ENCODE measurements around the gene TREH. TPM values are rescaled to one million over a fixed set of nuclear protein-coding genes. Genes with fewer than 3 reads are reported as not detected.
"Not testable (repeated sequence)": the region's sequence is repeated elsewhere in the genome, so short reads cannot be mapped to it uniquely, and the experiment has no call there.

The TREH gene, protein sequence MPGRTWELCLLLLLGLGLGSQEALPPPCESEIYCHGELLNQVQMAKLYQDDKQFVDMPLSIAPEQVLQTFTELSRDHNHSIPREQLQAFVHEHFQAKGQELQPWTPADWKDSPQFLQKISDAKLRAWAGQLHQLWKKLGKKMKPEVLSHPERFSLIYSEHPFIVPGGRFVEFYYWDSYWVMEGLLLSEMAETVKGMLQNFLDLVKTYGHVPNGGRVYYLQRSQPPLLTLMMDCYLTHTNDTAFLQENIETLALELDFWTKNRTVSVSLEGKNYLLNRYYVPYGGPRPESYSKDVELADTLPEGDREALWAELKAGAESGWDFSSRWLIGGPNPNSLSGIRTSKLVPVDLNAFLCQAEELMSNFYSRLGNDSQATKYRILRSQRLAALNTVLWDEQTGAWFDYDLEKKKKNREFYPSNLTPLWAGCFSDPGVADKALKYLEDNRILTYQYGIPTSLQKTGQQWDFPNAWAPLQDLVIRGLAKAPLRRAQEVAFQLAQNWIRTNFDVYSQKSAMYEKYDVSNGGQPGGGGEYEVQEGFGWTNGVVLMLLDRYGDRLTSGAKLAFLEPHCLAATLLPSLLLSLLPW
- not detected in 2 replicates for total RNA-seq

DNA sequence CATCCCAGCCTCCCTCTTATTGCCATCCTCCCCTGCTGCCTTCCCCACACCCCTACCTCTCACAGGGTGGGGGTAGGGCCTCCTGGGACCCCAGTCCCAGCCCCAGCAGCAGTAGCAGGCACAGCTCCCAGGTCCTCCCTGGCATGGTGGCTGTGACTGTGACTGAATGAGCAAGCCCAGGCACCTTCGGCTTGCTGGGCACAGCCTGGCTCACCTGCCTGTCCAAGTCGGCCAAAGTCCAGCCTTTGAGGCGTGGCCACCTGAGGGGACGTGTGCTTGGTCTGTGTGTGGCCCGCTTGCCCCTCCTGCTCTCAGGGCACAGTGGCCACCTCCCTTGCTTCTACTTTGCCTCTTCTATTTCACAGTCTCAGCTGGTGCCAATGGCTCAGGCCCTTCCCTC, at the start of gene TREH:
Gene TREH, minus strand, starts transcription at position 168 of the 400 bp plus-strand sequence. Its CDS starts 23 bp downstream, at position 145.
- DNase-seq: no peak

DNA sequence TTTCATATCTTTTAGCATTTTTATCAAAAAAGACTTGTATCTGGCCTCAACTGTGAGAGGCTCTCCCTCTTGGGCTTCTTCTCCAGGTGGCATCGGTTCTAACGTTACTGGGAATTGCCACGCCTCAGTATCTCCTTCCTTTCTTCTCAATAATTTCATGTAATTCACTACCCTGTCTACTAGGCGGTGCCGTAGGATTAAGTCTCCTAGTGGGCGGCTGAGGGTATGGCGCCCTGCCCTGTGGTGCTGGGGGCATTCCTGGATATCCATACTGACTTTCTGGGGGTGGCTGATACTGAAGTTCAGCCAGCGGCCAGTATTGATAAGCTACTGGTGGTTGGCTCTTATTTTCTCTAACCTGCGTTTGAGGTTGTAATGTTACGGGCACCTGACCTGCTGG, 48.7 kb upstream of the TREH start:
- not testable (repeated sequence) for DNase-seq

DNA sequence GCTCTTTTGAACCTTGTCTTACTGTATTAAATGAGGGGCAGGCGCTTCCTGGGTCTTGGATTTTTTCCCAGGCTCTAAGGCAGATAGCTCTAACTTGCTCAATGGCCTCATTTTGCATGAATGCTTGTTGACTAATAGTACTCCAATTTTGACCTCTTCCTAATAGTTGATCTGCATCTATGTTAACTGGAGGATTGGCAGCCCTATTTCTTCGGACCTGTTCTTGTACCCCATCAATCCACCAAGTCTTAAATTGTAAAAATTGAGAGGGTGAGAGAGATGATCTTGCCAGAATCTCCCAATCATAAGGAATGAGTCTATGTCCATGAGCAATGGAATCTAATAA, 48.2 kb upstream of the TREH start:
- DNase-seq: not testable (repeated sequence)

DNA sequence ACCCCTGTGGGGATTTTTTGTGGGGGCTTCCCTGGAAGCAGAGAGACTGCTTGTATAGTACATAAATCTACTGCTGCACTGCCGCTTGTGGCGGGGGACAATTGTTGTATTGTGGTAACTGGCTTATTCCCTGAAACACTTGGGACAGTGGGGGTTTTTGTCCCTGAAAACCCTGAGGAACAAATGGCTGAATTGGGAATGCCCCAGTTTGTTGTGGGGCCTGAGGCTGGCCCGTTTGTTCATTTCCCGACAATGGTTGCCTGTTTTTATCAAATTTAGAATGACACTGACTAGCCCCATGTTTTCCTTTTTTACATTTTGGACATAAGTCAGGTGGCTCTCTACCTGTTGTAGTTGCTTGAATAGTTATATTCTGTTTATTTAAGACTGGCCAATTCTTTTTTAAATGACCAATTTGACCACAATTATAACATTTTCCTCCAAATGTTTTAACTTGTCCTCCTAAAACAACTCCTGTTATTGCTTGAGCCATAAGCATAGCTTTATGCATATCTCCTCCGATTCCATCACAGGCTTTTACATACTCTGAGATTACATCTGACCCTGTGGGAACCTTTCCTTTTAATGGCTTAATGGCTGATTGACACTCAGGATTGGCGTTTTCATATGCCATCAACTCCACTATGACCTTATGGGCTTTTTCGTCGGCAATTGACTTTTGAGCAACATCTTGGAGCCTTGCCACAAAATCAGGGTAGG, 47.7 kb upstream of the TREH start:
- not testable (repeated sequence) for DNase-seq

DNA sequence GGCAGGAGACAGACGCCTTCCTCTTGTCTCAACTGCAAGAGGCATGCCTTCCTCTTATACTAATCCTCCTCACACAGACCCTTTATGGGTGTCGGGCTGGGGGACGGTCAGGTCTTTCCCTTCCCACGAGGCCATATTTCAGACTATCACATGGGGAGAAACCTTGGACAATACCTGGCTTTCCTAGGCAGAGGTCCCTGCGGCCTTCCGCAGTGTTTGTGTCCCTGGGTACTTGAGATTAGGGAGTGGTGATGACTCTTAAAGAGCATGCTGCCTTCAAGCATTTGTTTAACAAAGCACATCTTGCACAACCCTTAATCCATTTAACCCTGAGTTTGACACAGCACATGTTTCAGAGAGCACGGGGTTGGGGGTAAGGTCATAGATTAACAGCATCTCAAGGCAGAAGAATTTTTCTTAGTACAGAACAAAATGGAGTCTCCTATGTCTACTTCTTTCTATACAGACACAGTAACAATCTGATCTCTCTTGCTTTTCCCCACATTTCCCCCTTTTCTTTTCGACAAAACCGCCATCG, 42.1 kb upstream of the TREH start:
- not testable (repeated sequence) for DNase-seq

DNA sequence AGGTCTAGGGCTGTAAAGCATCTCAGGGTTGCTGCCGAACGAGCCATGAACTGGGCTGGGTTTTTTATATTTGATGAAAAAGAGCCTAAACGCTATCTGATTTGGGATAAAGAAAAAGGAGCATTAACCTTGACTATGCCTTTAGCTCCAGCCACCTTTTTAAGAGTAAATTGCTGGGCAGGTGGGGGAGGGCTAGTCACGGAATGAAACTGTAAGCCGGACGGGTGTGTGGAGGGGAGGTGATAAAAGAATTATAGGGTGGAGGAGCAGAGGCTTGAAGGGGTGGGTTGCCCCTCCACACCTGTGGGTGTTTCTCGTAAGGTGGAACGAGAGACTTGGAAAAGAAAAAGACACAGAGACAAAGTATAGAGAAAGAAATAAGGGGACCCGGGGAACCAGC, 41.3 kb upstream of the TREH start:
- not testable (repeated sequence) for DNase-seq

DNA sequence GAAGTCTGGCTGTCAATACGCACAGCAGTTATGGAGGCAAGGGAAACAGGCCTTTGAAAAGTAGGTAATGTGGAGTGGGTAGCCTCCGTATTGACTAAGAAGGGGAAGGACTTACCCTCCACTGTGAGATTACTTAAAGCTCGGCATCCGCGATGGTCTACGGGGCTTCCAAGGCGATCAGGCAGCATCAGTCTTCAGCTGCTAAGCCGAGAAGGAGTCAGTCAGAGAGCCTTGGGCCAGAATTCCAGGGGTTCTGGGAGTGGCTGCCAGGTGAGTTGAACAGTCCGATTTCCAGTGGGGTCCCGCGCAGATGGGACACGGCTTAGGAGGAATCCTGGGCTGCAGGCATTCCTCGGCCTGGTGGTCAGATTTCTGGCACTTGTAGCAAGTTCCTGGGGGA, 40.6 kb upstream of the TREH start:
- DNase-seq: not testable (repeated sequence)

DNA sequence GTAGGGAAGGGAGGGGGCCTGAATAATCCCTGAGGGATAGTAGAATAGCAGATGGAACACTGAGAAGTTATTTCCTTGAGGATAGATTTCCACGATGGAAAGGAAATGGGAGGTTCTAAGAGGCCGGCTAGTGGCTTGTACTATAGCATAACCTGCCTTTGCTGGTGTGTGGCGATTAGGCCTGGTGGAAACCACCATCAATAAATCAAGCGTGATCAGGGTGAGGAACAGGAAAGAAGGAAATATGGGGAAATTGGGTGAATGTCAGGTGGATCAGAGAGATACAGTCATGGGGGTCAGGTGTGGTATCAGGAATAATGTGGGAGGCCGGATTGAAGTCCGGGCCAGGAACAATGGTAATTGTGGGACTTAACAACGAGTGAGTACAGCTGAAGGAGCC, 39.1 kb upstream of the TREH start:
- not testable (repeated sequence) for DNase-seq

DNA sequence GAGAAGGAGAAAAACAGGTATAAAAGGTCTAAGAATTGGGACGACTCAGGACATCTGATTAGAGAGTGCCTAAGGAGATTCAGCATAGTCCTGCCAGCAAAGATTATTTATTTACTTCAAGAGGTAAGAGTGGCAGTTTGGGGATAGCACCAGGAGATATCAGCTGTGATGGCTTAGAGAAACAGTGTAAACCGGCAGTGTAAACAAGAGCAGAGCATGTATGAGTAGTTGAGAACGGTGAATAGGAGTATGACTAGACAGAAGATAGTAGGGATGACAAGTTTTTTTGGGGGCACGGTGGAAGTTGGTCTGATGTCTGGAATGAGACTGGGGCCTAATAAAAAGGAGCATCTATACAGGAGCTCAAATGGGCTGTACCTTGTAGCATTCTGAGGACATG, 38.3 kb upstream of the TREH start:
- DNase-seq: not testable (repeated sequence)

DNA sequence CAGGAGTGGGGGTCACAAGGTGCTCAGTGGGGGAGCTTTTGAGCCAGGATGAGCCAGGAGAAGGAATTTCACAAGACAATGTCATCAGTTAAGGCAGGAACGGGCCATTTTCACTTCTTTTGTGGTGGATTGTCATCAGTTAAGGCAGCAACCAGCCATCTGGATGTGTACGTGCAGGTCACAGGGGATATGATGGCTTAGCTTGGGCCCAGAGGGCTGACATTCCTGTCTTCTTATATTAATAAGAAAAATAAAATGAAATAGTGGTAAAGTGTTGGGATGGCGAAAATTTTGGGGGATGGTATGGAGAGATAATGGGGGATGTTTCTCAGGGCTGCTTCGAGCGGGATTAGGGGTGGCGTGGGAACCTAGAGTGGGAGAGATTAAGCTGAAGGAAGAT, 37.8 kb upstream of the TREH start:
- DNase-seq: not testable (repeated sequence)

DNA sequence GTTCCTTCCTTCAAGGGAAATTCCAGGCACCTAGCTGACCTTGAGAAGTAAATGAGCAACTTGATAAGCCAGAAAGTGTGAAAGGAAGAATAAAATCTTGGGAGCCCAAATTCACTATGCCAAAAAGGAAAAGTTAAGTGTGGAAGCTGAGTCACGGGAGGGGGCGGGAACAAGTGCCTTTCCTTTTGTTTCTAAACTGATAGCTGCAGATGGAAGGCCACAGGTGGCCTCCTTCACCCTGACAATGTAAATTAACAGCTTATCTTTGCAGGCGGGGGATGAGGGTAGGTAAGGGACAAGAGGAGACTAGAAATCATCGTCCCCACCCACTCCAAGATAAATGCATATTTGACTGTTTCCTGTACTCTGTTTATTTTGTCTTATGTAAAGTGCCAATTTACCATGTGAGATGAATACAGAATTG, 36.4 kb upstream of the TREH start:
- DNase-seq: peak; percentile 55

DNA sequence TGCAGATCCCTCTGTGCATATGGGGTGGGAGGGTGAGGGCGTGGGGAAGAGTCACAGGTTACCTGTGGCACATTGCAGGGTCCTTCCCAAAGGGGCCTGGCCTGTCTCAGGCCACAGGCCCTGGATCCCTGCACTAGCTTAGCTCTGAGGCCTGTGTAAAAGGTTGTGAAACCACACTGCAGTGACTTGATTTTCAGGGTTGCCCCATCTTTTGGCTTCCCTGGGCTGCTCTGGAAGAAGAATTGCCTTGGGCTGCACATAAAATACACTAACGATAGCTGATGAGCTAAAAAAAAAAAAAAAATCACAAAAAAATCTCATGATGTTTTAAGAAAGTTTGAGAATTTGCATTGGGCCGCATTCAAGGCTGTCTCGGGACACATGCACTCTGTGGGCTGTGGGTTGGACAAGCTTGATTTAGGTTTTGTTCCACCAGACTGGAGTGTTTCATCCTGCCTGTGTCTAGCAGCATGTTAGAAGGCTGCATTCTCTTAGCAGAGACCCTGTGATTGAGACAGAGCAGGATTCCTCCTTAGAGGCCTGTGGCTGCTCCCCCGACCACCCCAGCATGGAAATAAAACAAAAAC, 35.9 kb upstream of the TREH start:
- DNase-seq: no peak

DNA sequence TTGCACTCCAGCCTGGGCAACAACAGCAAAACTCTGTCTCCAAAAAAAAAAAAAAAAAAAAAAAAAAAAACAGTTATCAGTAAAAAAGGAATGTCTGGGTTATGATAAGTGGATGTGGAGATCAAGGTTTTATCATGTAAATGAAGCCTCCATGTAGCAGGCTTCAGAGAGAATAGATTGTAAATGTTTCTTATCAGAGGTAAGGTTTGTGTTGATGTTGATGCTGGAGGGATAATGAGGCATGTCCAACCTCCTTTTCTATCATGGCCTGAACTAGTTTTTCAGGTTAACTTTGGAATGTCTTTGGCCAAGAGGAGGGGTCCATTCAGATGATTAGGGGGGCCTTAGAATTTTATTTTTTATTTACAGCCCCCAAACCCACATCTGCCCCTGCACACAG, 35.4 kb upstream of the TREH start:
- no peak for DNase-seq

DNA sequence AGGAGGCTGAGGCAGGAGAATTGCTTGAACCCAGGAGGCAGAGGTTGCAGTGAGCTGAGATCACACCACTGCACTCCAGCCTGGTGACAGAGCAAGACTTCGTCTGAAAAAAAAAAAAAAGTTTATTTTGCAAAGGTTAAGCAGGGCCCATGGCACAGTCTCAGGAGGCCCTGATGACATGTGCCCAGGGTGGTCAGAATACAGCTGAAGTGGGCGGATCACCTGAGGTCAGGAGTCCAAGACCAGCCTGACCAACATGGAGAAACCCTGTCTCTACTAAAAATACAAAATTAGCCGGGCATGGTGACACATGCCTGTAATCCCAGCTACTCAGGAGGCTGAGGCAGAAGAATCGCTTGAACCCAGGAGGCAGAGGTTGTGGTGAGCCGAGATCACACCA, 35.0 kb upstream of the TREH start:
- DNase-seq: not testable (repeated sequence)

DNA sequence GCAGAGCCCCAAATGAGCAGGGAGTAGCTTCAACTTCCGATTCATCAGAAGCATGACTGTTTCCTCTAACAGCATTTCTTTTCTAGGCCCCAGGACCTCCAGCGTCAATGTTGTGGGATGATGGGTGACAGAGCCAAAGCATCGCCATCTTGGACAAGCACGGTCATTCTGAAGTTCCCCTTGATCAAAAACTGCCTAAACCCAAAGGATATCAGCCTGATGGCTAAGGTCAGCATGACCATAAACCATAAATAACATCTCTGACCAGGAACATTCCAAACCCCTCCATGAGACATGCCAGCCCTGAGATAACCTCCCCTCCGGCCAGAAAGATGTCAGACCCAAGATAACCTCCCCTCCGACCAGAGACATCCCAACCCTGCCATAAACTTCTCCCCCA, 28.8 kb upstream of the TREH start:
- DNase-seq: no peak

DNA sequence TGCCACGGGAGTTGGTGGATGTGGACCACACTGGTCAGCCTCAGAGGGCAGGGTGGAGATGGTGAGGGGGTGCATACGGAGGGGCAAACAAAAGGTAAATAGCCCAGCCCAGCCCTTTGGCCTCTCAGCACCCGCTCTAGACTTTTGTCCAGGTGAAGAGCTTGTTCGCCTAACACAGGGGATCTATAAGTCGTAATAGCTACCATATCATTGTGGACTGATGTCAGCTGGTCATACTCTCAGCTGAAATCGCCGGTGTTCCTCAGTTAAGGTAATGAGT, 27.0 kb upstream of the TREH start:
- DNase-seq: no peak

DNA sequence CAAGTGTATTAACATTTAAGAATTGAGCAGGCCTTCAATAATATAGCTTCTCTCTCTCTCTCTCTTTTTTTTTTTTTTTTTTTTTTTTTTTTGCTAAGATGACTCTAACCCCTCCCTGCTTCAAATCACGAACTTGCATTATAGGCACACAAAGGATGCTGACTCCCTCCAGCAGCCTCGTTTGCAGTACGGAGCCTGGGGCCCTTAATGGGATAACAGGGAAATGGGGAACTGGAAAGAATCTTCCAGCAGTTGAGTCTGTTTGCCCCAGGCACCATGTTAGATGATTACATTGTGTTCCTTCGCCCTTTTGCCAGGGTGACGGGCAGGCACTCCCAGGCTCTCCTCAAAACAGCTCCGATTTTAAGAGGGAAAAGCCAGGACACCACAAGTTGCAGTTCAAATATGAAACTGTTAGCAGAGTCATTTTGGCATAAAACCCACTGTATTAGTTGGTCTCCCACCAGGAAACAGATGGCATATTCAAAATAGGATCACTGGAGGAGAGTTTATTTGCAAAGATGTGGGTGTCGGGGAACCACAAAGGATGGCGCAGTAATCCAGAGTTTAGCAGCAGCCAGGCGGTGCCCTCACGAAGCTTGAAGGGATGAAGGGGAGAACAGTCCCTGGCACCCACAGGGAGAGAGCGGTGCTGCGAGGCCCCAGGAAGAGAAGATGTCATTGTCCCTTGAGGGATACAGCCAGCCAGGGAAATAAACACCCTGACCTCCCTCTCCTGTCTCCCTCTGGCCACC, 26.5 kb upstream of the TREH start:
- DNase-seq: no peak

DNA sequence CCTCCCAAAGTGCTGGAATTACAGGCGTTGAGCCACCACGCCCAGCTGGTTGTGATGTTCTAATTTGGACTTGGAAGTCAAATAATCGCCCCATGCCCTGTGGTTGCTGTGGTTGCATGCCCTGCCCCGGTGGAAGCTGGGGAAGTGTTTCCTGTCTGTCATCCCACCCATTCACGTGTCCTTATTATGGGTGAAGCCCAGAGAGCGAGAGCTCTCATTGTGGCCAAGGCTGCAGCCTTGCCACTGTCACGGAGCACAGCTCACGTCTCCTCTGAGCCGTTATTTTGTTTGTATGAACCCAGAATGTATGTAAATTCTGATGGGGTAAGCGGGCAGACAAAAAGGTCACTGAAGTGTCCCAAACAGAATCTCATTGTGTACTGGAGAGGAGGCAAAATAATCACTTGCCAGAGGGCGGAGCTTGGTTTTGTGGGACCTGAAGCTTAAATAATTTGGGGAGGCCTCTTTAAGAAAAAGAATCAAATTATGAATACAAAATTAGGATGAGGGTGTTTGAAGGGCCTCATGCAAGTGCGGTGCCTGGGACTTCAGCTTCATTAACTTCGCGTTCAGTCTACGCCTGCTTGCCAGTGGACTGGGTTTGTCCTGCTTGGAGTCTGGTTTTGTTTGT, 25.8 kb upstream of the TREH start:
- no peak for DNase-seq

DNA sequence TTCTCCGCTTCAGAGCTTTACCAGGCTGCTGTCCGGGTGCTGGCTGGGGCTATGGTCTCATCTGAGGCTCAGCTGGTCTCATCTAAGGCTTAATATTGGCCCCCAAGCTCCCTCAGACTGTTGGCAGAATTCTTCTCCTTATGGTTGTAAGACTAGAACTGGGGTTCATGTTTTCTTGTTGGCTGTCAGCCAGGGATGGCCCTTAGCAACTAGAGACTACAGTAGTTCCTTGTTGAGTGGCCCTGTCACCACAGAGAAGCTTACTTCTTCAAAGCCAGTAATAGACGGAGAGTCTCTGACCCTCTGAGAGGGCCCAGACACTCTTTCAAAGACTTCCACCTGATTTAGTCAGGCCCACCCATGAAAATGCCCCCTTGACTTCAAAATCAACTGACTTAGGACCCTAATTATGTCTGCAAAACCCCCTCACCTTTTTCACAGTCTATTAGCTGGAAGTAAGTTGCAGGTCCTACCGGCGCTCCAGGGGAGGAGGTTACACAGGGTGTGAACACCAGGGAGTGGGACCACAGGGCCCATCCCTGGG, 24.2 kb upstream of the TREH start:
- no peak for DNase-seq

DNA sequence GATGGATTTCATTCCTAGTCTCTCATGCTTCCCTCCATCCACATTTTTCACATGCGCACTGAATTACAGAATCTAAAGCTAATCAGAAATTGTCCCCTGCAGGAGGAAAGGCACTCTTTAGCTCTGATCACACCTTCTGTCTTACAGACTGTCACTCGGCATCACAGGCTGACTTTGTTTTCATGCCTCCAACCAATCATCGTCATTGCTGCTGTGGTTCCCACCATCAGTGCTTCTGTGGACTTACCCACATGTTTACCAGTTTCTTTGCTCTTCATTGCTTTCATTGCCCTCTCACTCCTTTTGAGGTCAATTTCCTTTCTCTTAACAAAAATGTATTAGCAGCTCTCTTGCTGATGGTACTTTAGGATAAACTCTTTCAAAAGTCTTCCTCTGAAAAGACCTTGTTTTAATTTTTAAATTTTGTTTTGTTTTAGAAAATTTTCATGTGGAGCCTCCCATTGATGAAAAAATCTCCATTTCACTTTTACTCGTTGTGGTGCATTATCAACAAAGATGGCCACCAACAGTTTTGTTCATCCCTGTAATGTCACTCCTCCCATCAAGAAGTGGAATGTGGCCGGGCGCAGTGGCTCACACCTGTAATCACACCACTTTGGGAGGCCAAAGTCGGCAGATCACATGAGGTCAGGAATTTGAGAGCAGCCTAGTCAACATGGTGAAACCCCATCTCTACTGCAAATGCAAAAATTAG, 20.2 kb upstream of the TREH start:
- DNase-seq: no peak

DNA sequence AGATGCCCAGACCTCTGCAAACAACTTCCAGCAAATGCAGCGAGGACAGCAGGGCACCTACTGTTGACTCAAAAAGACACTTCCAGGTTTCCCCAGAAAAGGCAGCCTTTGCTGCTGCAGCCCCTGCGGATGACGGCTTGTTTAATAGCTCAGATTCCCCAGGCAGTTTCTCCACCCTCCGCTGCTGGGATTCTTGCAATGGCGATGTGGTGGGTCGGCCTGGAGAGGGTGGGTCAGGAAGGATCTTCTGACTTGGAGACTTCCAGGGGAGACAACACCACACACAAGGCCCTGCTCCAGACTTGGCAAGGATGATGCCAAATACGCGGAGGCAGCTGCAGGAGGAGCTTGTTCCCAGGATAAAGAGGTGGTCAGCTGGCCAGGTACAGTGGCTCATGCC, 17.9 kb upstream of the TREH start:
- no peak for DNase-seq

Measured in dermis blood vessel endothelial cell (primary cell).